ENCODE data around the gene ZNF275.
A peak's percentile ranks its signal among the peaks of the same experiment; 100 is the strongest.
"Not testable (repeated sequence)": the region's sequence is repeated elsewhere in the genome, so short reads cannot be mapped to it uniquely, and the experiment has no call there.

ZNF275 gene

GRCh38 chrX:153333821-153334653, at the start of gene ZNF275:
ZNF275 (plus strand) TSS chrX:153334153; CDS start chrX:153336680, 2,527 bp downstream.
- peak; percentile 73 for DNase-seq (ENCODE audit: low spot score)

GRCh38 chrX:153285678-153286077, 48.3 kb upstream of the ZNF275 start:
- not testable (repeated sequence) for DNase-seq (ENCODE audit: low spot score)

GRCh38 chrX:153288807-153289206, 45.1 kb upstream of the ZNF275 start:
- not testable (repeated sequence) for DNase-seq (ENCODE audit: low spot score)

- not testable (repeated sequence) for DNase-seq (ENCODE audit: low spot score)
Measured at GRCh38 chrX:153293485-153294071, 40.4 kb upstream of the ZNF275 start.

GRCh38 chrX:153297376-153297775, 36.6 kb upstream of the ZNF275 start:
- no peak for DNase-seq (ENCODE audit: low spot score)

- no peak for DNase-seq (ENCODE audit: low spot score)
Measured at GRCh38 chrX:153299855-153300254, 34.1 kb upstream of the ZNF275 start.

GRCh38 chrX:153301746-153302145, 32.2 kb upstream of the ZNF275 start:
- DNase-seq (ENCODE audit: low spot score): no peak

GRCh38 chrX:153302796-153303195, 31.2 kb upstream of the ZNF275 start:
- DNase-seq (ENCODE audit: low spot score): no peak

GRCh38 chrX:153303276-153304262, 30.4 kb upstream of the ZNF275 start:
- no peak for DNase-seq (ENCODE audit: low spot score)

GRCh38 chrX:153304988-153305736, 28.8 kb upstream of the ZNF275 start:
- DNase-seq (ENCODE audit: low spot score): no peak

- DNase-seq (ENCODE audit: low spot score): no peak
Measured at GRCh38 chrX:153305972-153306371, 28.0 kb upstream of the ZNF275 start.

- no peak for DNase-seq (ENCODE audit: low spot score)
Measured at GRCh38 chrX:153306527-153307115, 27.3 kb upstream of the ZNF275 start.

GRCh38 chrX:153307276-153308178, 26.4 kb upstream of the ZNF275 start:
- DNase-seq (ENCODE audit: low spot score): no peak

GRCh38 chrX:153310901-153311300, 23.1 kb upstream of the ZNF275 start:
- DNase-seq (ENCODE audit: low spot score): no peak

- DNase-seq (ENCODE audit: low spot score): no peak
Measured at GRCh38 chrX:153312041-153312440, 21.9 kb upstream of the ZNF275 start.

- no peak for DNase-seq (ENCODE audit: low spot score)
Measured at GRCh38 chrX:153312842-153313241, 21.1 kb upstream of the ZNF275 start.

GRCh38 chrX:153317306-153317705, 16.6 kb upstream of the ZNF275 start:
- DNase-seq (ENCODE audit: low spot score): no peak

- DNase-seq (ENCODE audit: low spot score): no peak
Measured at GRCh38 chrX:153317996-153318722, 15.8 kb upstream of the ZNF275 start.

- DNase-seq (ENCODE audit: low spot score): no peak
Measured at GRCh38 chrX:153318811-153319210, 15.1 kb upstream of the ZNF275 start.

Measured in activated CD4-positive, alpha-beta T cell treated with anti-CD3 and anti-CD28 coated beads, Interleukin-2, Interleukin-4, amounts not matched to agents 100 ng/mL and 50 ng/mL, durations not matched to agents 16 hours and 8 hours (primary cell).